22Rv1 (cell line): ENCODE data around the gene FAM47E.
"Not testable (repeated sequence)": the region's sequence is repeated elsewhere in the genome, so short reads cannot be mapped to it uniquely, and the experiment has no call there.

ENCODE experiments used
- H3K27ac ChIP-seq: fragments of 450-650 bp; 2 replicates; pipeline ENCODE4 v1.5.1; 2017
- ZFX ChIP-seq: fragments of 450-650 bp; IDR thresholded peaks from 2 replicates; pipeline ENCODE4 v1.6.1; 2017; ENCODE audit warnings: antibody characterized with exemption, borderline replicate concordance
- TF ChIP-seq, protein P1 (sequence below): fragments of 450-650 bp; IDR thresholded peaks from 2 replicates; pipeline ENCODE4 v1.5.1; 2017; ENCODE audit warnings: mild to moderate bottlenecking

The FAM47E gene

DNA sequence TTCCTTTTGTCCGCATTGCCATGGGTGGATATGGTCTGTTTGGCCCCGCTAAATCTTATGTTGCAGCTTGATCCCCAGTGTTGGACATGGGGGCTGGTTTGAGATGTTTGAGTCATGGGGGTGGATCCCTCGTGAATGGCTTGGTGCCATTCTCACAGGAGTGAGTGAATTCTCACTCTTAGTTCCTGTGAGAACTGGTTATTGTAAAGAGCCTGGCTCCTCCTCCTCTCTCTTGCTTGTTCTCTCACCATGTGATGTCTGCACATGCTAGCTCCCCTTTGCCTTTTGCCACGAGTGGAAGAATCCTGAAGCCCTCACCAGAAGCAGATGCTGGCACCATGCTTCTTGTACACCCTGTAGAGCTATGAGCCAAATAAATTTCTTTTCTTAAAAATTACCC lies 32.4 kb downstream of the FAM47E start:
- TF ChIP-seq, protein P1, sequence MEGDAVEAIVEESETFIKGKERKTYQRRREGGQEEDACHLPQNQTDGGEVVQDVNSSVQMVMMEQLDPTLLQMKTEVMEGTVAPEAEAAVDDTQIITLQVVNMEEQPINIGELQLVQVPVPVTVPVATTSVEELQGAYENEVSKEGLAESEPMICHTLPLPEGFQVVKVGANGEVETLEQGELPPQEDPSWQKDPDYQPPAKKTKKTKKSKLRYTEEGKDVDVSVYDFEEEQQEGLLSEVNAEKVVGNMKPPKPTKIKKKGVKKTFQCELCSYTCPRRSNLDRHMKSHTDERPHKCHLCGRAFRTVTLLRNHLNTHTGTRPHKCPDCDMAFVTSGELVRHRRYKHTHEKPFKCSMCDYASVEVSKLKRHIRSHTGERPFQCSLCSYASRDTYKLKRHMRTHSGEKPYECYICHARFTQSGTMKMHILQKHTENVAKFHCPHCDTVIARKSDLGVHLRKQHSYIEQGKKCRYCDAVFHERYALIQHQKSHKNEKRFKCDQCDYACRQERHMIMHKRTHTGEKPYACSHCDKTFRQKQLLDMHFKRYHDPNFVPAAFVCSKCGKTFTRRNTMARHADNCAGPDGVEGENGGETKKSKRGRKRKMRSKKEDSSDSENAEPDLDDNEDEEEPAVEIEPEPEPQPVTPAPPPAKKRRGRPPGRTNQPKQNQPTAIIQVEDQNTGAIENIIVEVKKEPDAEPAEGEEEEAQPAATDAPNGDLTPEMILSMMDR = no peak
- no peak for TF ChIP-seq ZFX
- H3K27ac ChIP-seq = peak overlapping the region; percentile 30

DNA sequence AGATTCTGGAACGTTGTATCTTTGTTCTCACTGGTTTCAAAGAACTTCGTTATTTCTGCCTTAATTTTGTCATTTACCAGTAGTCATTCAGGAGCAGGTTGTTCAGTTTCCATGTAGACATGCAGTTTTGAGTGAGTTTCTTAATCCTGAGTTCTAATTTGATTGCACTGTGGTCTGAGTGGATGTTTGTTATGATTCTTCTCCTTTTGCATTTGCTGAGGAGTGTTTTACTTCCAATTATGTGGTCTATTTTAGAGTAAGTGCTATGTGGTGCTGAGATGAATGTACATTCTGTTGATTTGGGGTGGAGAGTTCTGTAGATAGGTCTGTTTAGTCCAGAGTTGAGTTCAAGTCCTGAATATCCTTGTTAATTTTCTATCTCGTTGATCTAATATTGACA lies 36.3 kb downstream of the FAM47E start:
- H3K27ac ChIP-seq = not testable (repeated sequence)

DNA sequence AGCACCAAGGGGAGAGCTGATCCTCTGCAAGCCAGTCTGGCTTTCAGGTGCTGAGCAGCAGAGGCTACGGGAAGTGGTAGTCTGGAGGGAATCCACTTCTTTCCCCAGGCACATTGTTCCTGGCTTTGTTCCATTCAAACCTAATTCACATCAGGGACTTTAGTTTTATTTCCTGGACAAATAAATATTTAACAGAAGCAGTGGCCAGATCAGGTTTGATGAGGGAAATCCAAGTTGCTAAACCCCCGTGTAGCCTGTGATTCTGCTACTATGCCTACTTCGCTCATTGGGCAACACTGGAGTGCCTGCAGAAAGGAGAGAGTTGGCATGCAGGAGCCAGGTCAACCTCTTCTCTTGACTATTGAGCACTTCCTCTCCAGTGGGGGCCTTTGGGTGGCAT lies 41.2 kb downstream of the FAM47E start:
- no peak overlapping the region for H3K27ac ChIP-seq
- no peak for TF ChIP-seq ZFX
- TF ChIP-seq, protein P1 = no peak

DNA sequence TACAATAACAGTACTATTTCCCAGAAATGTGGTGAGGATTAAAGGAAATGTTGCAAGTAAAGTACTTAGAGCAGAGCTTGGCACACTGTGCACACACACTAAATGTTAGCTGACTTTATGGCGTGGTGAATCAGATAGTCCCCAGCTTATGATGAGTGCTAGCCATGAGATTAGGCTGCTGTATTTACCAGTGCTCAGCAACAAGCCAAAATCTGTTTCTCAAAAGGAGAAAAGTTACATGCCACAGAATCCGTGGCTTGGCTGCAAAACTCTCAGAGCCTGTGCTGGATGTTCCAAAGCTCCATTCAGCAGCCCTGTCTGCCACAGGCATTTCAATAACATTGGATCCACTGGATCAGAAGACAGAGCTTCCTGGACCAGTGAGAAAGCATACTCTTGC lies 42.3 kb downstream of the FAM47E start:
- H3K27ac ChIP-seq = no peak overlapping the region
- no peak for TF ChIP-seq ZFX
- TF ChIP-seq, protein P1 = no peak

DNA sequence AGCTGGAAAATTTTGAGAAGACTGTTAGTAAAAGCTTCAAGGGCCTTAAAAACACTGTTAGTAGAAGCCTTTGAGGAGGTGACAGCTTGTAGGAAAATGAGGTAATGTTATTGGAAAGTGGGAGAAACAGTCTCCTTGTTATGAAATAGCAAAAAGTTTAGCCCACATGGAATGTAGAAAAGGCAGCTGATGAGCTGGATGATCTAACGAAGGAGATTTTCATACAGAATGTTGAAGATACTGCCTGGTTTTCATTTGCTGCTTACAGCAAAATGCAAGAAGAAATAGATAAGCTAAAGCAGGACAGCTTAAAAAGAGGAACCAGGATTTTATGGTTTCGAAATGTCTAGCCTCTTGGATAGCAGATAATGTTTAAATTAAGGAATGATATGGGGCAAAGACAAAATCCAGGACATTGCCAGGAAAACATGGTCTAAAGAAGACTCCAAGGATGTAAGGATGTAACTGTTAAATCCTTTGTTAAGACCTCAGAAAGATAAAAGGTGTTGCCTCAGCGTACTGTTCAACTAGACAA lies 44.8 kb downstream of the FAM47E start:
- TF ChIP-seq, protein P1 = no peak
- no peak for TF ChIP-seq ZFX

DNA sequence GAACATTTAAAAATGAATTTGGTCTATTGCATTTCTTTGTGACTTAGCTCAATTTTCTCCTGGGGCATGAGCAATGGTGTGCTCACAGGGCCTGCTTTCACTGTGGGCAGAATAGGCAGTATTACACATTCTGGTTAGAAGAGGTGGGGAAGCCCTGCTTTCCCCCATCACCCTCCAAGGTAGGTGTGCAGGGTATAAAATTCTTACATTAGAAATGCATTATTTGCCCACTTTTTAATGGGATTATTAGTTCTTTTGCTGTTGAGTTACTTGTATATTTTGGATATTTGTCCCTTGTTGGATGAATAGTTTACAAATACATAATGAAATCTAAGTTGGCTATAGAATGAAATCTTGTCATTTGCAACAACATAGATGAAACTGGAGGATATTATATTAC lies 46.7 kb downstream of the FAM47E start:
- no peak overlapping the region for H3K27ac ChIP-seq
- no peak for TF ChIP-seq ZFX
- TF ChIP-seq, protein P1 = no peak

More for the DNA sequence above, 44.8 kb downstream of the FAM47E start:
- no peak overlapping the region for H3K27ac ChIP-seq

DNA sequence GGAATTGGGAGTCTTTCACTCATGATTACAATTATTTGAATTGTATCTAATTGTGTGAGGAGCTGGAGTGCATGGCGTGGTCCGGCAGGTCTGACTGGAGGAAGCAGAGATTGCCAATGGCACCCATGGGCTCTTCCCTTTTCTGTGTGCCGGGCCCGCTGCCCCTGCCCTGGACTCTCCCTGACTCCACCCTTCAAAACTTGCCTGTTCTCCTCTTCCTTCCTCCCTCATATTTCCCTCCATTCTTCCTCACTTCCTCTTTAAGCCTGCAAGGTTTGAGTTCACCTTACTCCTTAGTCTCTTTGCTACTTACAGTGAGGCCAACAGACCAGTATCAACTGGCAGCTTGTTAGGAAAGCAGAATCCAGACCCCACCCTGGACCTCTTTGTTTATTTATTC lies 48.5 kb downstream of the FAM47E start:
- no peak overlapping the region for H3K27ac ChIP-seq
- TF ChIP-seq, protein P1 = no peak
- TF ChIP-seq ZFX = no peak
